GM23338 (cell line): ENCODE measurements around the gene MYO1E. TPM values are rescaled to one million over a fixed set of nuclear protein-coding genes. Genes with fewer than 3 reads are reported as not detected.

Experiments
- ATAC-seq: fragments of 200-7000 bp; cut with Tn5 transposase; 3 replicates; pipeline ENCODE4 v1.9.1; 2020
- DNase-seq: peaks from one replicate; pipeline ENCODE4 v3.0.0-alpha.2; 2015; ENCODE audit warnings: low spot score
- H2AFZ ChIP-seq: fragments of 200-600 bp; sonication (generic); 2 replicates; pipeline ENCODE4 v1.8.0; 2016; ENCODE audit warnings: antibody characterized with exemption, mild to moderate bottlenecking, moderate library complexity
- H3F3A ChIP-seq: fragments of 200-600 bp; sonication (generic); replicated peaks from 2 replicates; pipeline ENCODE4 v1.8.0; 2017; ENCODE audit warnings: antibody characterized with exemption, mixed run types, low read depth
- H3K27ac ChIP-seq: fragments of 200-600 bp; sonication (generic); 2 replicates; pipeline ENCODE4 v1.6.1; 2016; ENCODE audit warnings: low read depth
- H3K27me3 ChIP-seq: fragments of 200-600 bp; sonication (generic); 2 replicates; pipeline ENCODE4 v1.8.0; 2016; ENCODE audit warnings: mild to moderate bottlenecking, mixed run types, moderate library complexity; ENCODE audit not compliant: insufficient read depth
- H3K36me3 ChIP-seq: fragments of 200-600 bp; sonication (generic); 2 replicates; pipeline ENCODE4 v1.8.0; 2016; ENCODE audit warnings: mild to moderate bottlenecking; ENCODE audit not compliant: insufficient read depth
- H3K4me1 ChIP-seq: fragments of 200-600 bp; sonication (generic); 2 replicates; pipeline ENCODE4 v1.8.0; 2016; ENCODE audit warnings: mild to moderate bottlenecking, moderate library complexity; ENCODE audit not compliant: insufficient read depth
- H3K4me2 ChIP-seq: fragments of 200-600 bp; sonication (generic); 2 replicates; pipeline ENCODE4 v1.7.1; 2017; ENCODE audit warnings: mixed run types
- H3K4me3 ChIP-seq: fragments of 200-600 bp; sonication (generic); 2 replicates; pipeline ENCODE4 v1.6.1; 2016; ENCODE audit warnings: mixed run types
- H3K79me2 ChIP-seq: fragments of 200-600 bp; sonication (generic); replicated peaks from 2 replicates; pipeline ENCODE4 v1.8.0; 2017; ENCODE audit warnings: mild to moderate bottlenecking; ENCODE audit not compliant: insufficient read depth
- H3K9me2 ChIP-seq: fragments of 200-600 bp; sonication (generic); 2 replicates; pipeline ENCODE4 v1.8.0; 2017; ENCODE audit not compliant: insufficient read depth
- H4K20me1 ChIP-seq: fragments of 200-600 bp; sonication (generic); replicated peaks from 2 replicates; pipeline ENCODE4 v1.8.0; 2017; ENCODE audit warnings: mild to moderate bottlenecking; ENCODE audit not compliant: insufficient read depth
- H3K27ac Mint-ChIP-seq: 2 replicates; pipeline ENCODE4 v1.8.0; 2020; ENCODE audit warnings: inconsistent platforms, mild to moderate bottlenecking, moderate library complexity, mixed read lengths
- H3K27me3 Mint-ChIP-seq: 3 replicates; pipeline ENCODE4 v1.8.0; 2022; ENCODE audit warnings: low read depth, mild to moderate bottlenecking, moderate library complexity, mixed read lengths, inconsistent platforms; ENCODE audit not compliant: insufficient read depth, poor library complexity
- H3K36me3 Mint-ChIP-seq: 3 replicates; pipeline ENCODE4 v1.8.0; 2021; ENCODE audit warnings: low read depth, mild to moderate bottlenecking, inconsistent platforms, moderate library complexity, mixed read lengths
- H3K4me1 Mint-ChIP-seq: 3 replicates; pipeline ENCODE4 v1.8.0; 2020; ENCODE audit warnings: mild to moderate bottlenecking, inconsistent platforms, mixed read lengths
- H3K4me3 Mint-ChIP-seq: 3 replicates; pipeline ENCODE4 v1.8.0; 2021; ENCODE audit warnings: moderate library complexity, mild to moderate bottlenecking, inconsistent platforms, mixed read lengths
- H3K9me3 Mint-ChIP-seq: 3 replicates; pipeline ENCODE4 v1.8.0; 2020; ENCODE audit warnings: moderate library complexity, mild to moderate bottlenecking, inconsistent platforms, mixed read lengths
- CTCF ChIP-seq, 2 experiments: fragments of 200-600 bp in 1 of 2; sonication (generic) in 1 of 2; conservative IDR thresholded peaks; 2 replicates each; pipeline versions ENCODE4 v1.5.1 to v1.6.1; 2016 to 2017; ENCODE audit warnings: antibody characterized with exemption in 2 of 2, low read depth in 2 of 2, mild to moderate bottlenecking in 2 of 2, moderate library complexity in 1 of 2
- ETS1 ChIP-seq: IDR thresholded peaks from 2 replicates; pipeline ENCODE4 v1.6.1; 2016; ENCODE audit warnings: antibody characterized with exemption
- NANOG ChIP-seq: IDR thresholded peaks from 2 replicates; pipeline ENCODE4 v1.6.1; 2016; ENCODE audit warnings: antibody characterized with exemption, borderline replicate concordance
- POLR2AphosphoS5 ChIP-seq: IDR thresholded peaks from 2 replicates; pipeline ENCODE4 v1.6.1; 2016; ENCODE audit warnings: antibody characterized with exemption, low read depth
- STAT1 ChIP-seq: IDR thresholded peaks from one replicate; pipeline ENCODE4 v1.6.1; 2016; ENCODE audit warnings: antibody characterized with exemption; ENCODE audit not compliant: unreplicated experiment
- ZNF114 ChIP-seq: fragments of 250-450 bp; sonication (Bioruptor Pico); IDR thresholded peaks from 2 replicates; pipeline ENCODE4 v1.5.0; 2020; ENCODE audit warnings: mild to moderate bottlenecking, moderate library complexity
- polyA plus RNA-seq: library from polyadenylated mRNA; unstranded; fragments of >200 nt; fragmentation: Nextera tagmentation; extraction: Ambion mirVana; gene quantifications from 2 replicates; pipeline ENCODE4 v1.2.1, GENCODE V29; 2016
- total RNA-seq: library from RNA; depleted of rRNA; stranded (reverse); fragments of >200 nt; shearing (Covaris generic); gene quantifications from 2 replicates; pipeline ENCODE4 v1.2.3, GENCODE V29; 2014
- TF ChIP-seq, protein P1 (sequence below): IDR thresholded peaks from one replicate; pipeline ENCODE4 v1.6.1; 2018; ENCODE audit warnings: antibody characterized with exemption; ENCODE audit not compliant: unreplicated experiment
- TF ChIP-seq, protein P2 (sequence below): fragments of 250-450 bp; sonication (Bioruptor Pico); IDR thresholded peaks from 2 replicates; pipeline ENCODE4 v1.5.0; 2020; ENCODE audit warnings: mild to moderate bottlenecking, moderate library complexity

The MYO1E gene
- total and polyA plus RNA-seq, 2 experiments from 2014 or later, result 68.3 to 131 TPM

DNA sequence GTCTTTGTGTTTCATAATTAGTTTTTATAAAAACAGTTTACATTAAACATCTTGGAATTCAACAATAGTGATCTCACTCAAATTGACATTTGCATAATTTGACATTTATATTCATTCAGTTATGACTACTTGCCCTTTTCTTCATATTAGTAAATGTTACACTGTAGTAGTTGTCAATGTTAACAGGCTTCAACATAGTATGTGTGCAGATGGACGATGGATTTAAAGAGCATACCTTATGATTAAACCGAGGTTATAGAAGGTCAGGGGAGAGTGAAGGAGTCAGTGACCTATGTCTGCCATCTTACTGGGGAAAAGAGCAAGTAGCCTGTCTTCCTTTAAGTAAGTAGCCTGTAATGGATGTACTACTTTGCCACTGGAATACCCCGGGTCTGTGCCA lies 276.2 kb downstream of the MYO1E start:
- no peak overlapping the region for H3K4me3 ChIP-seq
- no peak overlapping the region for H3K4me2 ChIP-seq
- peaks cover 17% of the 10 kb centered on the region; the same call in 1 of the 2 replicates for H3K36me3 ChIP-seq
- no peak for DNase-seq
- Mint-ChIP-seq H3K9me3 (no peaks in the 10 kb centered on the region), H3K27ac (no peak overlapping the region), H3K36me3 (peaks cover 28% of the 10 kb centered on the region), H3K4me1 (no peaks in the 10 kb centered on the region), H3K27me3 (no peaks in the 10 kb centered on the region), H3K4me3 (no peak overlapping the region)
- TF ChIP-seq ZNF114 (CRISPR knock-in tag) (no peak), ETS1 (no peak), STAT1 (no peak), POLR2AphosphoS5 (no peak), CTCF (conservative IDR thresholded peaks at IDR 0.05; ENCODE audit: low read depth in 2 of 2) (no peak)
- no peak overlapping the region for H3K27ac ChIP-seq
- no peaks in the 10 kb centered on the region for H3K9me2 ChIP-seq
- H3K27me3 ChIP-seq, result no peaks in the 10 kb centered on the region
- H3K79me2 ChIP-seq, result no peaks in the 10 kb centered on the region
- H4K20me1 ChIP-seq, result no peaks in the 10 kb centered on the region; the same call in 1 of the 2 replicates
- no peaks in the 10 kb centered on the region for H3K4me1 ChIP-seq
- no peaks in the 10 kb centered on the region for H3F3A ChIP-seq
- no peak overlapping the region for H2AFZ ChIP-seq
- ATAC-seq, result no peak

- Histone ChIP-seq H3K27ac (no peak overlapping the region), H3K36me3 (peaks cover 34% of the 10 kb centered on the region; the same call in 1 of the 2 replicates), H3F3A (no peaks in the 10 kb centered on the region), H3K4me3 (no peak overlapping the region), H2AFZ (no peak overlapping the region), H3K79me2 (no peaks in the 10 kb centered on the region), H3K4me2 (no peak overlapping the region), H3K4me1 (no peaks in the 10 kb centered on the region), H3K27me3 (no peaks in the 10 kb centered on the region), H4K20me1 (no peaks in the 10 kb centered on the region; the same call in 1 of the 2 replicates), H3K9me2 (no peaks in the 10 kb centered on the region)
- Mint-ChIP-seq H3K27me3 (peaks cover 2% of the 10 kb centered on the region), H3K27ac (no peak overlapping the region), H3K9me3 (no peaks in the 10 kb centered on the region), H3K4me3 (no peak overlapping the region), H3K36me3 (peaks cover 34% of the 10 kb centered on the region), H3K4me1 (no peaks in the 10 kb centered on the region)
- DNase-seq (no peak), ATAC-seq (no peak)
- TF ChIP-seq ETS1 (no peak), NANOG (no peak), ZNF114 (CRISPR knock-in tag) (no peak)
- TF ChIP-seq, protein P1, sequence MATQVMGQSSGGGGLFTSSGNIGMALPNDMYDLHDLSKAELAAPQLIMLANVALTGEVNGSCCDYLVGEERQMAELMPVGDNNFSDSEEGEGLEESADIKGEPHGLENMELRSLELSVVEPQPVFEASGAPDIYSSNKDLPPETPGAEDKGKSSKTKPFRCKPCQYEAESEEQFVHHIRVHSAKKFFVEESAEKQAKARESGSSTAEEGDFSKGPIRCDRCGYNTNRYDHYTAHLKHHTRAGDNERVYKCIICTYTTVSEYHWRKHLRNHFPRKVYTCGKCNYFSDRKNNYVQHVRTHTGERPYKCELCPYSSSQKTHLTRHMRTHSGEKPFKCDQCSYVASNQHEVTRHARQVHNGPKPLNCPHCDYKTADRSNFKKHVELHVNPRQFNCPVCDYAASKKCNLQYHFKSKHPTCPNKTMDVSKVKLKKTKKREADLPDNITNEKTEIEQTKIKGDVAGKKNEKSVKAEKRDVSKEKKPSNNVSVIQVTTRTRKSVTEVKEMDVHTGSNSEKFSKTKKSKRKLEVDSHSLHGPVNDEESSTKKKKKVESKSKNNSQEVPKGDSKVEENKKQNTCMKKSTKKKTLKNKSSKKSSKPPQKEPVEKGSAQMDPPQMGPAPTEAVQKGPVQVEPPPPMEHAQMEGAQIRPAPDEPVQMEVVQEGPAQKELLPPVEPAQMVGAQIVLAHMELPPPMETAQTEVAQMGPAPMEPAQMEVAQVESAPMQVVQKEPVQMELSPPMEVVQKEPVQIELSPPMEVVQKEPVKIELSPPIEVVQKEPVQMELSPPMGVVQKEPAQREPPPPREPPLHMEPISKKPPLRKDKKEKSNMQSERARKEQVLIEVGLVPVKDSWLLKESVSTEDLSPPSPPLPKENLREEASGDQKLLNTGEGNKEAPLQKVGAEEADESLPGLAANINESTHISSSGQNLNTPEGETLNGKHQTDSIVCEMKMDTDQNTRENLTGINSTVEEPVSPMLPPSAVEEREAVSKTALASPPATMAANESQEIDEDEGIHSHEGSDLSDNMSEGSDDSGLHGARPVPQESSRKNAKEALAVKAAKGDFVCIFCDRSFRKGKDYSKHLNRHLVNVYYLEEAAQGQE, result no peak
- TF ChIP-seq, protein P2, sequence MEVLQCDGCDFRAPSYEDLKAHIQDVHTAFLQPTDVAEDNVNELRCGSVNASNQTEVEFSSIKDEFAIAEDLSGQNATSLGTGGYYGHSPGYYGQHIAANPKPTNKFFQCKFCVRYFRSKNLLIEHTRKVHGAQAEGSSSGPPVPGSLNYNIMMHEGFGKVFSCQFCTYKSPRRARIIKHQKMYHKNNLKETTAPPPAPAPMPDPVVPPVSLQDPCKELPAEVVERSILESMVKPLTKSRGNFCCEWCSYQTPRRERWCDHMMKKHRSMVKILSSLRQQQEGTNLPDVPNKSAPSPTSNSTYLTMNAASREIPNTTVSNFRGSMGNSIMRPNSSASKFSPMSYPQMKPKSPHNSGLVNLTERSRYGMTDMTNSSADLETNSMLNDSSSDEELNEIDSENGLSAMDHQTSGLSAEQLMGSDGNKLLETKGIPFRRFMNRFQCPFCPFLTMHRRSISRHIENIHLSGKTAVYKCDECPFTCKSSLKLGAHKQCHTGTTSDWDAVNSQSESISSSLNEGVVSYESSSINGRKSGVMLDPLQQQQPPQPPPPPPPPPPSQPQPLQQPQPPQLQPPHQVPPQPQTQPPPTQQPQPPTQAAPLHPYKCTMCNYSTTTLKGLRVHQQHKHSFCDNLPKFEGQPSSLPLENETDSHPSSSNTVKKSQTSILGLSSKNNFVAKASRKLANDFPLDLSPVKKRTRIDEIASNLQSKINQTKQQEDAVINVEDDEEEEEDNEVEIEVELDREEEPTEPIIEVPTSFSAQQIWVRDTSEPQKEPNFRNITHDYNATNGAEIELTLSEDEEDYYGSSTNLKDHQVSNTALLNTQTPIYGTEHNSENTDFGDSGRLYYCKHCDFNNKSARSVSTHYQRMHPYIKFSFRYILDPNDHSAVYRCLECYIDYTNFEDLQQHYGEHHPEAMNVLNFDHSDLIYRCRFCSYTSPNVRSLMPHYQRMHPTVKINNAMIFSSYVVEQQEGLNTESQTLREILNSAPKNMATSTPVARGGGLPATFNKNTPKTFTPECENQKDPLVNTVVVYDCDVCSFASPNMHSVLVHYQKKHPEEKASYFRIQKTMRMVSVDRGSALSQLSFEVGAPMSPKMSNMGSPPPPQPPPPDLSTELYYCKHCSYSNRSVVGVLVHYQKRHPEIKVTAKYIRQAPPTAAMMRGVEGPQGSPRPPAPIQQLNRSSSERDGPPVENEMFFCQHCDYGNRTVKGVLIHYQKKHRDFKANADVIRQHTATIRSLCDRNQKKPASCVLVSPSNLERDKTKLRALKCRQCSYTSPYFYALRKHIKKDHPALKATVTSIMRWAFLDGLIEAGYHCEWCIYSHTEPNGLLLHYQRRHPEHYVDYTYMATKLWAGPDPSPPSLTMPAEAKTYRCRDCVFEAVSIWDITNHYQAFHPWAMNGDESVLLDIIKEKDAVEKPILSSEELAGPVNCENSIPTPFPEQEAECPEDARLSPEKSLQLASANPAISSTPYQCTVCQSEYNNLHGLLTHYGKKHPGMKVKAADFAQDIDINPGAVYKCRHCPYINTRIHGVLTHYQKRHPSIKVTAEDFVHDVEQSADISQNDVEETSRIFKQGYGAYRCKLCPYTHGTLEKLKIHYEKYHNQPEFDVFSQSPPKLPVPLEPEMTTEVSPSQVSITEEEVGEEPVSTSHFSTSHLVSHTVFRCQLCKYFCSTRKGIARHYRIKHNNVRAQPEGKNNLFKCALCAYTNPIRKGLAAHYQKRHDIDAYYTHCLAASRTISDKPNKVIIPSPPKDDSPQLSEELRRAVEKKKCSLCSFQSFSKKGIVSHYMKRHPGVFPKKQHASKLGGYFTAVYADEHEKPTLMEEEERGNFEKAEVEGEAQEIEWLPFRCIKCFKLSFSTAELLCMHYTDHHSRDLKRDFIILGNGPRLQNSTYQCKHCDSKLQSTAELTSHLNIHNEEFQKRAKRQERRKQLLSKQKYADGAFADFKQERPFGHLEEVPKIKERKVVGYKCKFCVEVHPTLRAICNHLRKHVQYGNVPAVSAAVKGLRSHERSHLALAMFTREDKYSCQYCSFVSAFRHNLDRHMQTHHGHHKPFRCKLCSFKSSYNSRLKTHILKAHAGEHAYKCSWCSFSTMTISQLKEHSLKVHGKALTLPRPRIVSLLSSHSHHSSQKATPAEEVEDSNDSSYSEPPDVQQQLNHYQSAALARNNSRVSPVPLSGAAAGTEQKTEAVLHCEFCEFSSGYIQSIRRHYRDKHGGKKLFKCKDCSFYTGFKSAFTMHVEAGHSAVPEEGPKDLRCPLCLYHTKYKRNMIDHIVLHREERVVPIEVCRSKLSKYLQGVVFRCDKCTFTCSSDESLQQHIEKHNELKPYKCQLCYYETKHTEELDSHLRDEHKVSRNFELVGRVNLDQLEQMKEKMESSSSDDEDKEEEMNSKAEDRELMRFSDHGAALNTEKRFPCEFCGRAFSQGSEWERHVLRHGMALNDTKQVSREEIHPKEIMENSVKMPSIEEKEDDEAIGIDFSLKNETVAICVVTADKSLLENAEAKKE (CRISPR knock-in tag), result no peak
Measured at GRCh38 chr15:59094077-59094476, 278.6 kb downstream of the MYO1E start.
